RWPE1 (cell line): ENCODE results near the gene CAMK2B.

Source experiments
- CTCF ChIA-PET: fragments of 350-600 bp; sonication (Branson Sonifier 250); formaldehyde crosslinking; extraction: SDS; loops from one replicate; lab custom pipeline; 2021; lab: Yijun Ruan, JAX
- POLR2A ChIA-PET: fragments of 400-600 bp; formaldehyde crosslinking; extraction: SDS; loops from one replicate; lab custom pipeline; 2020; ENCODE audit warnings: antibody characterized with exemption; ENCODE audit not compliant: low non-redundant PET; lab: Yijun Ruan, JAX
- DNase-seq: peaks from one replicate; pipeline ENCODE4 v3.0.0; 2012; ENCODE audit warnings: low spot score
- H3K27ac ChIP-seq: fragments of 450-650 bp; 2 replicates; pipeline ENCODE4 v1.5.1; 2017
- CTCF ChIP-seq: fragments of 450-650 bp; conservative IDR thresholded peaks from 2 replicates; pipeline ENCODE4 v1.5.1; 2017; ENCODE audit warnings: low read depth, mild to moderate bottlenecking

CAMK2B gene

GRCh38 chr7:44313621-44314031 lies 11.8 kb downstream of the CAMK2B start:
- no peak overlapping the region; the same call in 1 of the 2 replicates for H3K27ac ChIP-seq
- ChIA-PET POLR2A (no interaction called here), CTCF (no interaction called here)
- no peak for DNase-seq
- TF ChIP-seq CTCF: no peak

- no peak for TF ChIP-seq CTCF
Observed at GRCh38 chr7:44313016-44313415, 12.4 kb downstream of the CAMK2B start.

GRCh38 chr7:44311561-44312495 lies 13.6 kb downstream of the CAMK2B start:
- peak overlapping the region; percentile 14; the same call in 1 of the 2 replicates for H3K27ac ChIP-seq
- POLR2A ChIA-PET: no interaction called here
- CTCF ChIA-PET: no interaction called here
- DNase-seq: no peak
- no peak for TF ChIP-seq CTCF

More at GRCh38 chr7:44313016-44313415, 12.4 kb downstream of the CAMK2B start:
- ChIA-PET POLR2A (no interaction called here), CTCF (no interaction called here)
- DNase-seq: no peak
- H3K27ac ChIP-seq: no peak overlapping the region; the same call in 1 of the 2 replicates

- H3K27ac ChIP-seq: peak overlapping the region; percentile 99; the same call in 1 of the 2 replicates
- CTCF ChIA-PET: no interaction called here
- no peak for DNase-seq
- POLR2A ChIA-PET: no interaction called here
- no peak for TF ChIP-seq CTCF
Observed at GRCh38 chr7:44310221-44310848, 15.1 kb downstream of the CAMK2B start.

- H3K27ac ChIP-seq: peak overlapping the region; percentile 99
- POLR2A ChIA-PET: no interaction called here
- CTCF ChIA-PET: interaction anchor here (1.1 kb wide), 1 partner anchor 50 kb away, joined by 3 read pairs; no protein-coding TSS in a partner anchor
- DNase-seq: no peak
- no peak for TF ChIP-seq CTCF
Observed at GRCh38 chr7:44309271-44310091, 15.9 kb downstream of the CAMK2B start.
